NT2/D1 (cell line): Measurements from ENCODE around the gene NPAT.
"Not testable (repeated sequence)": the region's sequence is repeated elsewhere in the genome, so short reads cannot be mapped to it uniquely, and the experiment has no call there.

Source experiments
- DNase-seq: peaks from one replicate; pipeline ENCODE4 v3.0.0-alpha.2; 2011; ENCODE audit warnings: low read depth, low spot score
- H3K27me3 ChIP-seq: 2 replicates; pipeline ENCODE4 v1.6.0; 2011; ENCODE audit warnings: mild to moderate bottlenecking; ENCODE audit not compliant: insufficient read length, insufficient read depth
- H3K36me3 ChIP-seq: 2 replicates; pipeline ENCODE4 v1.6.1; 2011; ENCODE audit warnings: mild to moderate bottlenecking, low read length, mixed read lengths; ENCODE audit not compliant: insufficient read depth, insufficient read length
- H3K4me1 ChIP-seq: 2 replicates; pipeline ENCODE4 v1.5.1; 2011; ENCODE audit not compliant: insufficient read depth, insufficient read length
- H3K4me3 ChIP-seq: 2 replicates; pipeline ENCODE4 v1.5.1; 2011; ENCODE audit warnings: low read depth; ENCODE audit not compliant: insufficient read length
- H3K9ac ChIP-seq: 2 replicates; pipeline ENCODE4 v1.6.0; 2011; ENCODE audit warnings: low read depth; ENCODE audit not compliant: insufficient read length
- H3K9me3 ChIP-seq: 2 replicates; pipeline ENCODE4 v1.5.1; 2011; ENCODE audit warnings: mild to moderate bottlenecking, low read length; ENCODE audit not compliant: insufficient read depth
- SUZ12 ChIP-seq: IDR thresholded peaks from 2 replicates; pipeline ENCODE4 v1.6.1; 2011; ENCODE audit not compliant: insufficient read length, insufficient read depth; ENCODE audit errors: extremely low read depth
- YY1 ChIP-seq: IDR thresholded peaks from 2 replicates; pipeline ENCODE4 v1.6.1; 2011; ENCODE audit not compliant: insufficient read length, insufficient read depth
- ZNF274 ChIP-seq: IDR thresholded peaks from 2 replicates; pipeline ENCODE4 v1.6.1; 2011; ENCODE audit warnings: mild to moderate bottlenecking, low read depth, low read length

Gene NPAT

DNA sequence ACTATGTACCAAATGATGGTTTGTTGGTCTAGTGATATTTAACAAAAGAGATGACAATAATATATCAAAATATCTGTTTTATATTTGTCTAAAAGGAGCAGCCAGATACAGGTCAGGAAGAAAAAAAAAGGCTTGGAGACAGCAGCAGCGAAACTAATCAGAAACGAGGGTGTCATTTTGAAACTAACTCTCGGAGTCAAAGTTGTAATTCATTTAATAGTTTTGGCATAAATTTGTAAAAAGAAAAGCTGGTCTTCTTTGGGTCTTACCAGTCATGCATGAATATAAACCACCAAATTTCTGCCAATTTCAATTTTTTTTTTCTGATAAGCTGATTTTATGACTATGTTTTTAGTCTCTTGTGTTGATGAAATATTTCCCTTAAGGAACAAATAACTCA is 25.5 kb downstream of the NPAT start:
- no peaks in the 10 kb centered on the region for H3K9me3 ChIP-seq
- H3K4me1 ChIP-seq: no peaks in the 10 kb centered on the region
- H3K4me3 ChIP-seq: no peak overlapping the region
- DNase-seq: no peak
- H3K9ac ChIP-seq: no peak overlapping the region
- H3K36me3 ChIP-seq: peaks cover 48% of the 10 kb centered on the region
- H3K27me3 ChIP-seq: no peaks in the 10 kb centered on the region
- no peak for TF ChIP-seq YY1
- no peak for TF ChIP-seq ZNF274
- TF ChIP-seq SUZ12: no peak

DNA sequence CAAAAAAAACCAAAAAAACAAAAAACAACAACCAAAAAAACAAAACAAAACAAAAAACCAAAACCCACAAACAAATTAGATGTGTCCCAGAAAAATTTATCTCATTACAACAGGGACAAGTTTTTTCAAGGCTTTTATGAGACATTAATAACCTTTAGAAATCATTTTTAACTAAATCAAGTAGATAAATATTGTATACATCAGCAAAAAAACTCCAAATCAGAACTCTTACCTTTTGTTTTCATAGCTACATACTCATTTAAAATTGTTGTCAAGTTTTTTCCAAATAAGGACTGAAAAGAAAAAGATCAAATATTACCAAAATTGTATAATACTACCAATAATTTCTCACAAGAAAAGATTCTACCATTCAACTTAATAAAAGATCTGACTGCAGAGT is 28.7 kb downstream of the NPAT start:
- Histone ChIP-seq H3K9me3 (no peaks in the 10 kb centered on the region), H3K9ac (no peak overlapping the region), H3K4me3 (no peak overlapping the region), H3K27me3 (no peaks in the 10 kb centered on the region), H3K36me3 (peaks cover 53% of the 10 kb centered on the region), H3K4me1 (no peaks in the 10 kb centered on the region)
- DNase-seq: no peak
- TF ChIP-seq SUZ12: no peak
- TF ChIP-seq YY1: no peak
- TF ChIP-seq ZNF274: no peak

DNA sequence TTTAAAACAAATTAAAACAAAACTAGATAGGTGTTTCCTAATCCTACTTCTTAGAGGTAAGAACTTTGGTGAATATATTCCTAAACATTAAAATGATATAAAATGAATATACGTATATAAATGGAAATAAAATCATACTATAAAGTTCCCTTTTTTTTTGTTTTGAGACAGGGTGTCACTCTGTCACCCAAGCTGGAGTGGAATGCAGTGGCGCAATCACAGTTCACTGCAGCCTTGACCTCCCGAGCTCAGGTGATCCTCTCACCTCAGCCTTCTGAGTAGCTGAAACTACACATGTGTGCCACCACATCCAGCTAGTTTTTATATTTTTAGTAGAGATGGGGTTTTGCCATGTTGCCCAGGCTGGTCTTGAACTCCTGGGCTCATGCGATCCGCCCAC is 44.9 kb downstream of the NPAT start:
- Histone ChIP-seq H3K9ac (no peak overlapping the region), H3K9me3 (no peaks in the 10 kb centered on the region), H3K27me3 (no peaks in the 10 kb centered on the region), H3K36me3 (peaks cover 46% of the 10 kb centered on the region), H3K4me1 (no peaks in the 10 kb centered on the region), H3K4me3 (no peak overlapping the region)
- no peak for DNase-seq
- TF ChIP-seq SUZ12 (no peak), YY1 (no peak), ZNF274 (no peak)

DNA sequence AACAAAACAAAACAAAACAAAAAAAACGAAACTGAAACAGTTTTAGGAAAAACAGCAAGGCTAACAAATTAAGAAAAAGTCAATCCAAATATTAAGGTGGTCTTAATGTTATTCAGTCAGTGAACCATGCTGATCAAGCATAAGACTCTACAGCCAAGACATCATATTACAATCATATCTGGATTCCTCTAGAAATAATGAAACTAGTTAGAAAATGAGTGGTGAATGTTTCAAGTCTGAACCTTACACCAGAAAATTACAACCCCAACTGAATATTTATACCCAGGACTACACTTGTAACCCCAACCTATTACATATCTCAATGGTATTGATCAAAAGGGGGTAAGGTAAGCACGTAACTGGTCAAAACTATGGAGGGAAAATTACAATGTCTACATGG is 52.3 kb downstream of the NPAT start:
- TF ChIP-seq ZNF274 (no peak), SUZ12 (no peak)
- DNase-seq: no peak
- Histone ChIP-seq H3K36me3 (peaks cover 66% of the 10 kb centered on the region), H3K9ac (no peak overlapping the region), H3K9me3 (no peaks in the 10 kb centered on the region), H3K27me3 (no peaks in the 10 kb centered on the region), H3K4me3 (no peak overlapping the region), H3K4me1 (no peaks in the 10 kb centered on the region)

DNA sequence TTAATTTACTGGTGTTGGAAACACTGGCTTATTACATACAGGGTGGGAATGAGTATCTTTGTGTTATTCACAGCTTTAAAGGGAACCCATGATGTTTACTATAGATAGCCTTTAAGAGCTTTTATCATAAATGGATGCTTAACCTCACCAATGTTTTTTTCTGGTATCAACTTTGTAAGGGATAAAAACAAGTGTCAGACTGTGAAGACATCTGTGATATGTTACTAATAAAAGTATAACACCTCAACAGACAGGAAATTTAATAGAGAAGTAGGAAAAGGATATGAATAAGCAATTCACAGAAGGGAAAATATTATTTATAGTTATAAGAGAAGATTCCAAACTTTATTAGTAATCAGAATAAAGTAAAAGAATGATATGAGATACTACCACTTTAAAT is 54.8 kb downstream of the NPAT start:
- Histone ChIP-seq H3K36me3 (peaks cover 56% of the 10 kb centered on the region), H3K9me3 (no peaks in the 10 kb centered on the region), H3K9ac (no peak overlapping the region), H3K4me3 (no peak overlapping the region), H3K27me3 (no peaks in the 10 kb centered on the region), H3K4me1 (no peaks in the 10 kb centered on the region)
- no peak for TF ChIP-seq SUZ12
- no peak for TF ChIP-seq ZNF274
- no peak for TF ChIP-seq YY1
- no peak for DNase-seq

GRCh38 chr11:108162878-108163277 is 59.6 kb downstream of the NPAT start:
- not testable (repeated sequence) for DNase-seq, H3K4me3 ChIP-seq, H3K9me3 ChIP-seq, H3K27me3 ChIP-seq, H3K4me1 ChIP-seq, H3K9ac ChIP-seq
- H3K36me3 ChIP-seq: peaks cover 52% of the 10 kb centered on the region

GRCh38 chr11:108160970-108161566 is 61.4 kb downstream of the NPAT start:
- no peaks in the 10 kb centered on the region for H3K9me3 ChIP-seq
- no peak overlapping the region for H3K4me3 ChIP-seq
- H3K36me3 ChIP-seq: peaks cover 45% of the 10 kb centered on the region
- DNase-seq: no peak
- H3K4me1 ChIP-seq: no peaks in the 10 kb centered on the region
- H3K9ac ChIP-seq: no peak overlapping the region
- H3K27me3 ChIP-seq: no peaks in the 10 kb centered on the region
- TF ChIP-seq SUZ12: no peak
- TF ChIP-seq ZNF274: no peak
- TF ChIP-seq YY1: no peak

- H3K4me1 ChIP-seq: no peaks in the 10 kb centered on the region
- no peaks in the 10 kb centered on the region for H3K9me3 ChIP-seq
- no peak overlapping the region for H3K4me3 ChIP-seq
- TF ChIP-seq YY1: no peak
- TF ChIP-seq SUZ12: no peak
- TF ChIP-seq ZNF274: no peak
- no peaks in the 10 kb centered on the region for H3K27me3 ChIP-seq
- no peak for DNase-seq
- H3K9ac ChIP-seq: no peak overlapping the region
- peaks cover 56% of the 10 kb centered on the region for H3K36me3 ChIP-seq
Observed at GRCh38 chr11:108154591-108154990, 67.8 kb downstream of the NPAT start.
